ENCODE data around the gene TTC23.

Gene TTC23

DNA sequence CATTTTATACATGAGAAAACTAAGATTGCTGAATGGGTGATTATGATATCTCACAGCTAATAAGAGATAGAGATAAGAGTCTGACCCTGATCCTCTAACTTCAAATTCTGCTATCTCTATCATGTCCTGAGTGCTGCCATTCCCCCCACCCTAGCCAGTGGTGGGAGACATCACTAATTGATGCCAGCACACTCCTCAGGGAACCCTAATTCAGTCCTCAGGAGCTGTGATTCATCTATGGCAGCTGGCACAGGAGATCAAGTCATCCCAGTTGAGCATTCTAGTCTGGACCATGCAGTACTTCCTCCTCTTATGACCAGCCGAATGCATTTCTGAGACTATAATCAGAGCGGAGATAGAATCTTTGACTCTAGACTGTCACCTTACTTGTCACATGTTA lies 72.6 kb downstream of the TTC23 start:
- no peak overlapping the region for H3K4me3 ChIP-seq (ENCODE audit: low read length)
- peak; percentile 8 for DNase-seq (ENCODE audit: low read depth)
- TF ChIP-seq, protein P1, sequence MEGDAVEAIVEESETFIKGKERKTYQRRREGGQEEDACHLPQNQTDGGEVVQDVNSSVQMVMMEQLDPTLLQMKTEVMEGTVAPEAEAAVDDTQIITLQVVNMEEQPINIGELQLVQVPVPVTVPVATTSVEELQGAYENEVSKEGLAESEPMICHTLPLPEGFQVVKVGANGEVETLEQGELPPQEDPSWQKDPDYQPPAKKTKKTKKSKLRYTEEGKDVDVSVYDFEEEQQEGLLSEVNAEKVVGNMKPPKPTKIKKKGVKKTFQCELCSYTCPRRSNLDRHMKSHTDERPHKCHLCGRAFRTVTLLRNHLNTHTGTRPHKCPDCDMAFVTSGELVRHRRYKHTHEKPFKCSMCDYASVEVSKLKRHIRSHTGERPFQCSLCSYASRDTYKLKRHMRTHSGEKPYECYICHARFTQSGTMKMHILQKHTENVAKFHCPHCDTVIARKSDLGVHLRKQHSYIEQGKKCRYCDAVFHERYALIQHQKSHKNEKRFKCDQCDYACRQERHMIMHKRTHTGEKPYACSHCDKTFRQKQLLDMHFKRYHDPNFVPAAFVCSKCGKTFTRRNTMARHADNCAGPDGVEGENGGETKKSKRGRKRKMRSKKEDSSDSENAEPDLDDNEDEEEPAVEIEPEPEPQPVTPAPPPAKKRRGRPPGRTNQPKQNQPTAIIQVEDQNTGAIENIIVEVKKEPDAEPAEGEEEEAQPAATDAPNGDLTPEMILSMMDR (IDR thresholded peaks at IDR 0.05; ENCODE audit: insufficient read depth, low read depth, low read length, missing control alignments), result no peak

- TF ChIP-seq, protein P1 (IDR thresholded peaks at IDR 0.05; ENCODE audit: insufficient read depth, low read depth, low read length, missing control alignments), result no peak
- DNase-seq (ENCODE audit: low read depth), result no peak
- H3K4me3 ChIP-seq (ENCODE audit: low read length), result no peak overlapping the region
Measured at GRCh38 chr15:99174567-99175395, 74.6 kb downstream of the TTC23 start.

- DNase-seq (ENCODE audit: low read depth), result no peak
- no peak overlapping the region for H3K4me3 ChIP-seq (ENCODE audit: low read length)
- TF ChIP-seq, protein P1 (IDR thresholded peaks at IDR 0.05; ENCODE audit: insufficient read depth, low read depth, low read length, missing control alignments), result no peak
Measured at GRCh38 chr15:99172989-99173388, 76.4 kb downstream of the TTC23 start.

GRCh38 chr15:99172171-99172570 lies 77.2 kb downstream of the TTC23 start:
- TF ChIP-seq, protein P1 (IDR thresholded peaks at IDR 0.05; ENCODE audit: insufficient read depth, low read depth, low read length, missing control alignments), result no peak
- no peak for DNase-seq (ENCODE audit: low read depth)
- H3K4me3 ChIP-seq (ENCODE audit: low read length), result no peak overlapping the region

- TF ChIP-seq, protein P1 (IDR thresholded peaks at IDR 0.05; ENCODE audit: insufficient read depth, low read depth, low read length, missing control alignments), result no peak
- DNase-seq (ENCODE audit: low read depth), result no peak
- H3K4me3 ChIP-seq (ENCODE audit: low read length), result no peak overlapping the region
Measured at GRCh38 chr15:99170476-99171065, 78.8 kb downstream of the TTC23 start.

- no peak overlapping the region for H3K4me3 ChIP-seq (ENCODE audit: low read length)
- DNase-seq (ENCODE audit: low read depth), result no peak
- TF ChIP-seq, protein P1 (IDR thresholded peaks at IDR 0.05; ENCODE audit: insufficient read depth, low read depth, low read length, missing control alignments), result no peak
Measured at GRCh38 chr15:99169769-99170311, 79.5 kb downstream of the TTC23 start.
